ENCODE data around the gene OBP2B. TPM values are rescaled to one million over a fixed set of nuclear protein-coding genes. Genes with fewer than 3 reads are reported as not detected.
"Not testable (repeated sequence)": the region's sequence is repeated elsewhere in the genome, so short reads cannot be mapped to it uniquely, and the experiment has no call there.

The OBP2B gene
- polyA plus RNA-seq, 1 donor from 2014 or later, result not detected

- Mint-ChIP-seq H3K4me3 (no peak overlapping the region), H3K27ac (no peak overlapping the region), H3K36me3 (no peaks in the 10 kb centered on the region), H3K27me3 (peaks cover 16% of the 10 kb centered on the region), H3K9me3 (peaks cover 0 to 2% (median 0%) of the 10 kb centered on the region in 3 donors), H3K4me1 (peaks cover 0 to 2% (median 0%) of the 10 kb centered on the region in 3 donors)
Measured at GRCh38 chr9:133247632-133248031, 38.6 kb upstream of the OBP2B start.

- H3K27me3 Mint-ChIP-seq, result peaks cover 20% of the 10 kb centered on the region
- peaks cover 0 to 2% (median 0%) of the 10 kb centered on the region in 3 donors for H3K9me3 Mint-ChIP-seq
- H3K27ac Mint-ChIP-seq, result no peak overlapping the region
- no peaks in the 10 kb centered on the region for H3K36me3 Mint-ChIP-seq
- H3K4me1 Mint-ChIP-seq, result peaks cover 0 to 2% (median 0%) of the 10 kb centered on the region in 3 donors
- no peak overlapping the region for H3K4me3 Mint-ChIP-seq
Measured at GRCh38 chr9:133246991-133247390, 37.9 kb upstream of the OBP2B start.

- peaks cover 20% of the 10 kb centered on the region for H3K27me3 Mint-ChIP-seq
- H3K4me1 Mint-ChIP-seq, result peaks cover 0 to 2% (median 0%) of the 10 kb centered on the region in 3 donors
Measured at GRCh38 chr9:133246562-133246961, 37.5 kb upstream of the OBP2B start.

GRCh38 chr9:133242991-133243390 lies 33.9 kb upstream of the OBP2B start:
- Mint-ChIP-seq H3K4me1 (peaks cover 0 to 6% (median 3%) of the 10 kb centered on the region in 3 donors), H3K4me3 (no peak overlapping the region), H3K9me3 (peaks cover 0 to 2% (median 0%) of the 10 kb centered on the region in 3 donors), H3K36me3 (no peaks in the 10 kb centered on the region), H3K27ac (no peak overlapping the region), H3K27me3 (peaks cover 13% of the 10 kb centered on the region)

More at GRCh38 chr9:133246562-133246961, 37.5 kb upstream of the OBP2B start:
- Mint-ChIP-seq H3K36me3 (no peaks in the 10 kb centered on the region), H3K4me3 (no peak overlapping the region), H3K27ac (no peak overlapping the region), H3K9me3 (peaks cover 0 to 2% (median 0%) of the 10 kb centered on the region in 3 donors)

- Mint-ChIP-seq H3K9me3 (peaks cover 0 to 2% (median 0%) of the 10 kb centered on the region in 3 donors), H3K4me1 (peaks cover 0 to 8% (median 8%) of the 10 kb centered on the region in 3 donors), H3K27me3 (peaks cover 17% of the 10 kb centered on the region), H3K4me3 (no peak overlapping the region), H3K36me3 (no peaks in the 10 kb centered on the region), H3K27ac (no peak overlapping the region)
Measured at GRCh38 chr9:133242241-133242640, 33.2 kb upstream of the OBP2B start.

GRCh38 chr9:133239533-133240090 lies 30.6 kb upstream of the OBP2B start:
- Mint-ChIP-seq H3K27ac (no peak overlapping the region), H3K4me1 (peaks cover 0 to 8% (median 7%) of the 10 kb centered on the region in 3 donors), H3K36me3 (no peaks in the 10 kb centered on the region), H3K9me3 (no peaks in the 10 kb centered on the region), H3K27me3 (peaks cover 19% of the 10 kb centered on the region), H3K4me3 (no peak overlapping the region)

- Mint-ChIP-seq H3K27ac (no peak overlapping the region), H3K4me3 (peak overlapping the region in 2 of 4 donors; percentile 23 to 49), H3K27me3 (peaks cover 19% of the 10 kb centered on the region), H3K4me1 (peaks cover 0 to 8% (median 7%) of the 10 kb centered on the region in 3 donors), H3K36me3 (no peaks in the 10 kb centered on the region), H3K9me3 (no peaks in the 10 kb centered on the region)
Measured at GRCh38 chr9:133238851-133239532, 29.9 kb upstream of the OBP2B start.

DNA sequence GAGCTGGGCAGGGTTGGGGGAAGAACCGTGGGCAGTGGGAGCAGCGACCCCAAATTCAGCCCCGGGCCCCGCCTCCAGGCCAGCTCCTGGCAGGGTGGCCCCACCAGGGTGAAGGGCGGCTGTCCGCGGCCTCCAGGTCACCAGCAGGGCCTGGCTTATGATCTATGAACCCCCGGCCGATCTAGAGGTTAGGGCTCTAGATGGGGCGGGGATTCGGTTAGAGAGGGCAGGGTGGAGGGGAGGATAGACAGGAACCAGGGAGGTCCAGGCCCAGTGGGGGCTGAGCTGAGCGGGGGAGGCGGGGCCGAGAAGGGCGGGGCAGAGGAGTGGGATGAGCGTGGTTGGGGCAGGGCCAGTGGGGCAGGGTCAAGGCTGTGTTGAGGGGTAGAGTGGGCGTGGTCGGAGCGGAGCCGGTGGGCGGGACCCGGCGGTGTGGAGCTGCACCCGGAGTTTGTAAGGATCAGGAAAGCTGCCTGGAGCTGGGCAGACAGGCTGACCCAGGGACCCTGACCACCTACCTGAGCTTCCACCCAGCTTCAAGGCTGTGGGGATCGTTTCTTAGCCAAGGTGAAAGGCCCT lies 29.3 kb upstream of the OBP2B start:
- no peak overlapping the region for H3K27ac Mint-ChIP-seq
- no peaks in the 10 kb centered on the region for H3K36me3 Mint-ChIP-seq
- peaks cover 0 to 8% (median 7%) of the 10 kb centered on the region in 3 donors for H3K4me1 Mint-ChIP-seq
- H3K27me3 Mint-ChIP-seq, result peaks cover 19% of the 10 kb centered on the region
- peak overlapping the region in 2 of 4 donors; percentile 23 to 55 for H3K4me3 Mint-ChIP-seq
- no peaks in the 10 kb centered on the region for H3K9me3 Mint-ChIP-seq

GRCh38 chr9:133237035-133237731 lies 28.1 kb upstream of the OBP2B start:
- peaks cover 1% of the 10 kb centered on the region for H3K36me3 Mint-ChIP-seq
- H3K27me3 Mint-ChIP-seq, result peaks cover 18% of the 10 kb centered on the region
- H3K9me3 Mint-ChIP-seq, result no peaks in the 10 kb centered on the region
- peak overlapping the region in 1 of 3 donors; percentile 20 for H3K27ac Mint-ChIP-seq
- peaks cover 0 to 8% (median 7%) of the 10 kb centered on the region in 3 donors for H3K4me1 Mint-ChIP-seq
- no peak overlapping the region for H3K4me3 Mint-ChIP-seq

GRCh38 chr9:133236291-133237034 lies 27.4 kb upstream of the OBP2B start:
- H3K27me3 Mint-ChIP-seq, result peaks cover 16% of the 10 kb centered on the region
- H3K4me1 Mint-ChIP-seq, H3K27ac Mint-ChIP-seq, H3K9me3 Mint-ChIP-seq, H3K36me3 Mint-ChIP-seq, H3K4me3 Mint-ChIP-seq: not testable (repeated sequence)

GRCh38 chr9:133235549-133236222 lies 26.6 kb upstream of the OBP2B start:
- peaks cover 16% of the 10 kb centered on the region for H3K27me3 Mint-ChIP-seq
- H3K4me1 Mint-ChIP-seq, result peaks cover 0 to 8% (median 7%) of the 10 kb centered on the region in 3 donors
- no peak overlapping the region for H3K27ac Mint-ChIP-seq
- H3K4me3 Mint-ChIP-seq, result no peak overlapping the region
- peaks cover 1% of the 10 kb centered on the region for H3K36me3 Mint-ChIP-seq
- no peaks in the 10 kb centered on the region for H3K9me3 Mint-ChIP-seq

- H3K9me3 Mint-ChIP-seq, result peaks cover 0 to 2% (median 0%) of the 10 kb centered on the region in 3 donors
- H3K4me3 Mint-ChIP-seq, result no peak overlapping the region
- H3K4me1 Mint-ChIP-seq, result peaks cover 0 to 8% (median 7%) of the 10 kb centered on the region in 3 donors
- no peak overlapping the region for H3K27ac Mint-ChIP-seq
- H3K36me3 Mint-ChIP-seq, result peaks cover 1% of the 10 kb centered on the region
- H3K27me3 Mint-ChIP-seq, result peaks cover 14% of the 10 kb centered on the region
Measured at GRCh38 chr9:133234577-133235322, 25.7 kb upstream of the OBP2B start.

DNA sequence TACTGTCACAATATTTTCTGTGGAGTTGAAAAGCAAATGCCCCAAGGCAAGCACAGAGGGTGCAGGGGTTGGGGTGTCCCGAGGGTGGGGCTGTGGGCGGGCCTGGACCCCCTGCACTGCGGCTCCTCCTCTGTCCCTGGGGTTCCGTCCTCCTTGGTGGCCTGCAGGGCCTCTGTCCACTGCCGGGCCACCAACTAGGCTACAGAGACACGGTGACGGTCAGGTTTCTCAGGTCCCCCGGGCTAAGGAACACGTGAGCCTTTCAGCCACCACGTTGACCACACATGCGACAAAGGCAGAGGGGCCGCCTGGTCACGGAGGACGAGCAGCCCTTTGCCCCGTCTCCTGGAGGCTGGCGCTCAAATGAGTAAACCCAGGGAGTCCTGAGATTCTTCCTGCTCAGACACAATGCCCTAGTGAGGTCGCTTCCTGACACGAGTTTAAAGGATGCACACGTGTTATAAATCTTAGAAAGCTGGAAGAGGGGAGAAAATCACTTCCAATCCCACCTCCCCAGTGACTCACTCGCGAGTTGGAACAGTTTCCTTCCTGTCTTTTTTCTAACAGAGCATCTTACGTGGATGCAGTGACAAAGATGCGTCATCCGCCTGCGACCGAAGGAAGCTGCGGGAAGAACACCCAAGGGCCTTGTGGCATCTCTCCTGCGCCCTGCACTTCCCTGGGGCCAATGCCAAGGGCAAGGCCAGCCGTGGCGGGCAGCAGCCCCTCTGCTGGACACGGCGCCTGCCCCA lies 24.8 kb upstream of the OBP2B start:
- Mint-ChIP-seq H3K27me3 (peaks cover 11% of the 10 kb centered on the region), H3K4me1 (peaks cover 0 to 7% (median 5%) of the 10 kb centered on the region in 3 donors), H3K9me3 (peaks cover 0 to 2% (median 0%) of the 10 kb centered on the region in 3 donors), H3K27ac (no peak overlapping the region), H3K36me3 (peaks cover 1% of the 10 kb centered on the region), H3K4me3 (no peak overlapping the region)

Measured in IgD-negative memory B cell (primary cell).